Ovary (tissue), 9 donors: ENCODE measurements around the gene UBE3C. TPM values are rescaled to one million over a fixed set of nuclear protein-coding genes. Genes with fewer than 3 reads are reported as not detected.

Experiments
- DNase-seq, 5 donors: peaks; one replicate each; pipeline ENCODE4 v3.0.0-alpha.2; 2019 to 2020
- H3K27ac ChIP-seq, 2 donors: fragments of 200-600 bp; one replicate each; pipeline versions ENCODE4 v1.5.1 to v1.8.0; 2019 to 2022
- H3K27me3 ChIP-seq: fragments of 200-600 bp; one replicate; pipeline ENCODE4 v1.8.0; 2022
- H3K36me3 ChIP-seq: fragments of 200-600 bp; sonication (generic); one replicate; pipeline ENCODE4 v1.5.1; 2019
- H3K4me1 ChIP-seq: one replicate; pipeline ENCODE4 v1.8.1; 2013; ENCODE audit warnings: mild to moderate bottlenecking, moderate library complexity; ENCODE audit not compliant: insufficient read depth
- H3K4me3 ChIP-seq: fragments of 200-600 bp; sonication (generic); one replicate; pipeline ENCODE4 v1.5.1; 2017
- H3K9me3 ChIP-seq, 2 donors: fragments of 200-600 bp in 1 of 2; sonication (generic) in 1 of 2; one replicate each; pipeline versions ENCODE4 v1.5.1 to v1.8.1; 2013 to 2019; ENCODE audit warnings: mild to moderate bottlenecking in 1 of 2, moderate library complexity in 1 of 2
- CTCF ChIP-seq, 3 donors: fragments of 450-650 bp in 2 of 3; fragments of 200-600 bp in 1 of 3; IDR thresholded peaks; one replicate each; pipeline versions ENCODE4 v1.5.1 to v1.8.0; 2016 to 2022; ENCODE audit warnings: antibody characterized with exemption in 3 of 3, mild to moderate bottlenecking in 1 of 3
- EP300 ChIP-seq: sonication (generic); formaldehyde crosslinking; IDR thresholded peaks from one replicate; pipeline ENCODE4 v1.6.1; 2017; ENCODE audit warnings: antibody characterized with exemption
- POLR2A ChIP-seq: fragments of 450-650 bp; IDR thresholded peaks from one replicate; pipeline ENCODE4 v1.6.1; 2017; ENCODE audit warnings: antibody characterized with exemption, mild to moderate bottlenecking, moderate library complexity
- WGBS, 3 donors: extraction: QIAGEN DNeasy Blood & Tissue Kit in 1 of 3; methylation state at CpG; one replicate each; pipeline versions ENCODE4 v1.1.5 to v1.1.7; 2013 to 2017; 5-methylcytosine and 5-hydroxymethylcytosine counted together
- intact Hi-C, 4 donors: fragments of 100-400 bp; cut with DNase I; formaldehyde crosslinking; loops; one replicate each; pipeline versions ENCODE4 v1.11.0 to v1.15.1; 2022 to 2023
- polyA plus RNA-seq, 2 donors: library from polyadenylated mRNA; stranded (reverse); fragments of 200-250 nt in 1 of 2; fragments of 350-450 nt in 1 of 2; fragmentation: Illumina TruSeq in 1 of 2; extraction: RNeasy Lipid Tissue Mini Kit (QIAGEN cat#74804) in 1 of 2; gene quantifications; one replicate each; pipeline ENCODE4 v1.2.3, GENCODE V29; 2013 to 2014
- total RNA-seq, 7 donors: library from RNA; depleted of rRNA in 2 of 7; stranded (reverse); fragments of >200 nt in 2 of 7; fragmentation: NEBNext Ultra II Directional in 3 of 7; extraction: Animal tissue kit (Norgen Biotek cat#: 25700) in 3 of 7; gene quantifications; one replicate each; pipeline versions ENCODE4 v1.1.0 to v1.2.4, GENCODE V29; 2016 to 2023
- donor health status: DM: no; HTN: no; CAD: no; lungs with moderate emphysema.
- donor health status: DM: no; HTN: no; CAD: no.
- donor health status: Bipolar disorder and iron deficiency.
- donor health status: DM: yes; HTN: yes; CAD: no.
- donor health status: DM: no; HTN: no; CAD: no.
- donor health status: DM: yes; HTN: yes; CAD: no.

The UBE3C gene
- total and polyA plus RNA-seq, 9 donors = 21.5 to 62.7 (median 45.4) TPM

GRCh38 chr7:157192861-157193260 lies 54.1 kb downstream of the UBE3C start:
- Histone ChIP-seq H3K36me3 (no peaks in the 10 kb centered on the region), H3K27me3 (no peaks in the 10 kb centered on the region), H3K9me3 (no peaks in the 10 kb centered on the region), H3K4me1 (no peaks in the 10 kb centered on the region), H3K27ac (no peak overlapping the region), H3K4me3 (no peak overlapping the region)
- intact Hi-C loops = no loop called here
- 75 to 92% (median 75%) methylated on average over 3 of the region's 3 CpGs for WGBS, 3 donors
- TF ChIP-seq CTCF (IDR thresholded peaks at IDR 0.05) = no peak
- TF ChIP-seq POLR2A = no peak
- no peak for TF ChIP-seq EP300
- DNase-seq = no peak

GRCh38 chr7:157193274-157193673 lies 54.5 kb downstream of the UBE3C start:
- H3K4me1 ChIP-seq = no peaks in the 10 kb centered on the region
- WGBS, 3 donors = 72 to 80% (median 74%) methylated on average over 4 of the region's 4 CpGs
- DNase-seq = no peak
- intact Hi-C loops = no loop called here
- H3K27ac ChIP-seq = no peak overlapping the region
- no peaks in the 10 kb centered on the region for H3K9me3 ChIP-seq
- H3K36me3 ChIP-seq = no peaks in the 10 kb centered on the region
- H3K4me3 ChIP-seq = no peak overlapping the region
- no peaks in the 10 kb centered on the region for H3K27me3 ChIP-seq
- TF ChIP-seq EP300 (no peak), CTCF (IDR thresholded peaks at IDR 0.05) (no peak), POLR2A (no peak)

- intact Hi-C loops = no loop called here
- H3K36me3 ChIP-seq = no peaks in the 10 kb centered on the region
- TF ChIP-seq POLR2A (no peak), CTCF (IDR thresholded peaks at IDR 0.05) (no peak), EP300 (no peak)
- H3K9me3 ChIP-seq = no peaks in the 10 kb centered on the region
- H3K4me1 ChIP-seq = no peaks in the 10 kb centered on the region
- 92 to 97% (median 94%) methylated on average over 3 of the region's 3 CpGs for WGBS, 3 donors
- no peak overlapping the region for H3K27ac ChIP-seq
- DNase-seq = no peak
- H3K27me3 ChIP-seq = no peaks in the 10 kb centered on the region
- H3K4me3 ChIP-seq = no peak overlapping the region
Measured at GRCh38 chr7:157194948-157195347, 56.2 kb downstream of the UBE3C start.

GRCh38 chr7:157195868-157196267 lies 57.1 kb downstream of the UBE3C start:
- WGBS, 3 donors = 90 to 96% (median 91%) methylated on average over 12 of the region's 12 CpGs
- no peak overlapping the region for H3K27ac ChIP-seq
- no peak for TF ChIP-seq POLR2A
- no peak for TF ChIP-seq CTCF (IDR thresholded peaks at IDR 0.05)
- no peak for TF ChIP-seq EP300
- H3K9me3 ChIP-seq = no peaks in the 10 kb centered on the region
- no peak overlapping the region for H3K4me3 ChIP-seq
- intact Hi-C loops = no loop called here
- no peaks in the 10 kb centered on the region for H3K4me1 ChIP-seq
- no peak for DNase-seq
- no peaks in the 10 kb centered on the region for H3K36me3 ChIP-seq
- no peaks in the 10 kb centered on the region for H3K27me3 ChIP-seq

- Histone ChIP-seq H3K27ac (no peak overlapping the region), H3K4me3 (no peak overlapping the region), H3K27me3 (no peaks in the 10 kb centered on the region), H3K9me3 (no peaks in the 10 kb centered on the region), H3K36me3 (no peaks in the 10 kb centered on the region), H3K4me1 (no peaks in the 10 kb centered on the region)
- 96 to 98% (median 97%) methylated on average over 5 of the region's 5 CpGs for WGBS, 3 donors
- intact Hi-C loops = no loop called here
- no peak for TF ChIP-seq EP300
- TF ChIP-seq CTCF (IDR thresholded peaks at IDR 0.05) = no peak
- TF ChIP-seq POLR2A = no peak
- no peak for DNase-seq
Measured at GRCh38 chr7:157204134-157204533, 65.4 kb downstream of the UBE3C start.
